ENCODE measurements around the gene SPTBN5.

Gene SPTBN5

GRCh38 chr15:41893422-41894250 lies at the start of gene SPTBN5:
TSS of gene SPTBN5 (minus strand) at chr15:41894053. CDS start at chr15:41893497, 556 bp downstream.
- no peak for DNase-seq (ENCODE audit: low spot score)

- no peak for DNase-seq (ENCODE audit: low spot score)
Measured at GRCh38 chr15:41942886-41943285, 49.0 kb upstream of the SPTBN5 start.

GRCh38 chr15:41941644-41942415 lies 48.0 kb upstream of the SPTBN5 start:
- DNase-seq (ENCODE audit: low spot score): no peak

DNA sequence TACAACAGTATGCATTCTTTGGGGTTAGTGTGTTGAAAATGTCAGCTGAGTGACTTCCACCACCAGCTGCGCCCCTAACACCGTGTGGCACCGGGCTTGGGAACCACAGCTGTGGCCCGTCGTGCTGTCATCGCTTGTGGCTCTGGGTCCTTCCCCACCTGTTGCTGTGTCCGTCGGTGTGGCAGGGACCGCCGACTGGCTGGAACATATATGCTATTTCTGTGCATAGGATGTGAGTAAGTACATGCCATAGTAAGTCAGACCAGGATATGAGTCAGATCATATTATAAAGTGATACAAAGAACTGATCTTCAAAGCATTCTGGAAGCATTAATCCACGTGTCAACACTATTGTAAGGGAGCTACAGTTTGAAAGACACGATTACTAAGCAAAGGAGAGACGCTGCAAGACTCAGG lies 46.6 kb upstream of the SPTBN5 start:
- DNase-seq (ENCODE audit: low spot score): no peak

GRCh38 chr15:41939986-41940385 lies 46.1 kb upstream of the SPTBN5 start:
- no peak for DNase-seq (ENCODE audit: low spot score)

DNA sequence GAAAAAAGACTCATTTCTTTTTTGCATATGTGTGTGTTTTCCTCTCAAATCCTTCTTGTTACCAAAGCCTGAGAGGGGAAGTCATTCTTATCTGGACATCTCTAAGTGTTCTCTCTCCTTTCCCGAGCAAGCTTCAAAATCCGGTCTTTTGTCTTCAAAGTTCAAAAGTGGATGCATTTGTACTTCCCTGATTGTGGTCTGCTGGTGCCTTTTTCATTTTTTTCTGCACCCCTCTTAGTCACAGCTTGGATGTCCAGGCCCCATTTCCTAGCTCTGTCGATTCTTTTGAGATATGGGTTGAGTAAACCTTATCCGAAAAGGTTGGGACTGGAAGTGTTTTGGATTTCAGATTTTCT lies 43.7 kb upstream of the SPTBN5 start:
- DNase-seq (ENCODE audit: low spot score): no peak

DNA sequence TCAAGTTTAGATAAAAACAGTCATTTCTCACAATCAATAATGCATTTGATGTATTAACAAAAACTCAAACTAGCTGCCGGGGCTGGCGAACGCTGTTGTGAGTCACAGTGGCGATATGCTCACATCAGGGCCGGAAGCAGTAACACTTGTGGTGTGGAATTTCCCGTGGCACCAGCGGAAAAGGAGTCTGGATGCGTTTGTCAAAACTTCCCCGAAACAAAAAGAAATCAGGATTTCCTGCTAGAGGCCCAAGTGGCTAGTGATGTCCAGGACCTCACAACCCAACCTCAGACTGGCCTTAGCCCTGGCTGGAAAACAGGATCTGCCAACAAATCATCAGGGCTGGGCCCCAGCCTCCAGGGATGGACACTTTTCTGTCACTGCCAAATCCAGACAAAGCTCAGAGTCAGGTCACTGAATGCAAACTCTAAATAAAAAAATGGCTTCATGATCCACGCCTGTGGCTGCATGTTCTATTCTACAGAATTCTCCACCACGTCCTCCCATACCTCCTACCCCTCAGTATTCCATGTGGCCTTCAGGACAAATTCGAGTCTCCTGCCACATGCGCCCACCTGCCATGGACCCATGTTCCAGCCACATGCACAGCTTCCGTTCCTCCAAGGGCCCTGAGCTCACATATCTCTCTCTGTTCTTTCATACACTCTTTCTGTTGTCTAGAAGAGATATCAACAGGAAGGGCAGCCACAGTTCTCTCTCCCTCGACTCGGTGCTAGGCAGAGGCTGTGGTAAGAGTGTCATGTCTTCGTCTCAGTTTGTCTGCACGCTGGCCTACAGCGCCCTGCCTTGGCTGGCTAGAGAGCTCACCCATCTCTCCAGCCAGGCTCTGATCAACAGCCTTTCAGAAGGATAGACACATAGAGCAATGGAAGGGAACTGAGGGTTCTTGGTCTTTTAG lies 43.1 kb upstream of the SPTBN5 start:
- no peak for DNase-seq (ENCODE audit: low spot score)

DNA sequence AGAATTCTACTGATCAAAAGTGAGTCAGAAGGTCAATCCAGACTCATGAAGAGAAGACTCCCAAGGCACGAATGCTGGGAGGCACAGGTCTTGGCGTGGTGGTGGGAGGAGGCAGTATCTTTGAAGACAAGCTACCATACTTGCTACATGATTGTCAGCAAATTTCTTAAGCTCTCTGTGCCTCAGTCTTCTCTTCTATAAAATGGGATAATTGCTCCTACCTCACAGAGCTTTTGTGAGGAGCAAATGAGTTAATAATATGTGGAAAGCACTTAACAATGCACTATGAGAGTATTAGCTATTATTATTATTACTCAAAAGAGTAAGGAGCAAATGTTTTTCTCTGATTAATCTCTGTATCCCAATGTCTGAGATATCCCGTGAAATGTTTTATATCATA lies 42.3 kb upstream of the SPTBN5 start:
- no peak for DNase-seq (ENCODE audit: low spot score)

DNA sequence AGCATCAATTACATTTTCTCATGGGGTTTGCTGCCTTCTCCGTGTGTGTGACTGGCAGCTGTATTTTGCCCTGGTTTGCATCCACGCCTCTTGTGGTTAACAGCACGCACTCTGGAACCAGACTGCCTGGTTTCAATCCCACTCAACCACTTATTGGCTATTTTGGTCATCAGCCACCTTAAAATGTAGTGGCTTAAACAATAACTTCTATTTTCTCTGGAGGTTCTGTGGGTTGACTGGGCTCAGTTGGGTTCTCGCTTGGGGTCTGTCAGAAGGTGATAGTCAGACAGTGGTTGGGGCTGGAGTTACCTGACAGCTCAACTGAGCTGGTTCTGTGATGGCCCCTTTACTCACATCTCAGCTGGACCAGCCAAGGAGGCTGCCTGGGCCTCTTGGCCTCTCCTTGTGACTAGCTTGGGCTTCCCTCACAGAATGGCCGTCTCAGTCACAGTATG lies 41.7 kb upstream of the SPTBN5 start:
- no peak for DNase-seq (ENCODE audit: low spot score)

- DNase-seq (ENCODE audit: low spot score): no peak
Measured at GRCh38 chr15:41934843-41935242, 41.0 kb upstream of the SPTBN5 start.

- no peak for DNase-seq (ENCODE audit: low spot score)
Measured at GRCh38 chr15:41933771-41934170, 39.9 kb upstream of the SPTBN5 start.

- DNase-seq (ENCODE audit: low spot score): no peak
Measured at GRCh38 chr15:41933326-41933725, 39.5 kb upstream of the SPTBN5 start.

DNA sequence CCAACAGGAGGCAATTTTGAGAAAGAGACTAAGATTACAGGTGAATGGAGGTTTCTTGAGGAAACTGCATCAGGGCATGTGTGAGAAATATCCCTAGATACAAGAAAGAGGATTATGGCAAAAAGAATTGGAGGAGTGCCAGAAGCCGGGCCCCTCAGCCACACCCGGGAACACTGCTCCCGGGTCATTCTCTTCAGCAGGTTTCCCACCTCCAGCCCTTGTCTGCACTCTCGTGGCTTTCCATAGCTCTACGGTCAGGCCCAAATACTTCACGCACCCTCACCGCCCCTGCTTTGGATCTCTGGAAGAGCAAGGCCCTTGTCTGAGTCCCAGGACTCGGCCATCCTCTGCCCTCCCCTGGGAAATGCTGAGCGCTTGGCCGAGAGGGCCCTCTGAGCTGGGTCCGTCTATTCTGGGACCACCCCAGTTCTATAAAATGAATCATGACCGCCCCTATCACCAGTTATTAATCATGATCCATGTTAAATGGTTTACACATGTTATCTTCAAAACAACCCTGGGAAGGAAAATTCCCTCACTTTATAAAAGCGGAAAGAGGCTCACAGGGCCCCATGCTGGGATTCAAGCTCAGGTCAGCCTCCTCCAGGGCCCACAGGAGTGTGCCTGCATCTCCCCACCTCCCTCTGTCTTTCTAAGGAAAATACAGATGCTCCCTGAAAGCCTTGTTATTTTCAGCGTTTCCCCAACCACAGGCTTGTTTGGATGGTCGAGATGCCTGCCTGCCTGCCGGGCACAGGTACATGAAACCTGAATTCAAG lies 38.8 kb upstream of the SPTBN5 start:
- DNase-seq (ENCODE audit: low spot score): no peak

DNA sequence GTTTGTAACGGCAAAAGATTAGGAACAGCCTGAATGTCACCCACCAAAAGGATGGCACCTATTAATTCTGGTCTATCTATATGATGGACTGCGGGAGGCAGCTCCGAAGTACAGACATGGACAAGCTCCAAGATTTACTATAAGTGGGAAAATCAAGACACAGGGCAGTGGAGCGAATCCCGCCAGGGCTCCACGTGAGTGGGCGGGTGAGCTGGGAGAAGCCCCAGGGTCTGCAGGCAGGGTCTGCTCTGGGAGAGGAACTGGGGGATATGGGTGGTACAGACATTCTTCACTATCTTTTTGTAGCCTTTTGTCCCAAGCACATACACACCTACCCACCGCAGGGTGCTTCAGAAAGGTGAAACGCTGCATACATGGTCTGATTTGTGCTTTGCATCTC lies 38.2 kb upstream of the SPTBN5 start:
- DNase-seq (ENCODE audit: low spot score): no peak

DNA sequence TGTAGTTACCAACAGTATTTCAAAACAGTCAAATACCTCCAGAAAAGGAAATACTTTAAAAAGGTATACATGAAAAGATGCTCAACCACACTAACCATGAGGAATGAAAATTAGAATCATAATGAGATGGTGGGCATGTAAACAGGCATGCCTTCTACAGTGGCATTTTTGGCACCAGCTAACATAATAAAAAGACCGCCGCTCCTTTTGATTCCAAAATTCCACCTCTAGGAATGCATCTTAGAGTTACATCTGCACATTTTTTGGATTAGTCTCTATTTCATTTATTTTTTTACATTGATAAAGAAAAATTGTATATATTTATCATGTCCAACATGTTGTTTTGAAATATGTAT lies 37.0 kb upstream of the SPTBN5 start:
- no peak for DNase-seq (ENCODE audit: low spot score)

DNA sequence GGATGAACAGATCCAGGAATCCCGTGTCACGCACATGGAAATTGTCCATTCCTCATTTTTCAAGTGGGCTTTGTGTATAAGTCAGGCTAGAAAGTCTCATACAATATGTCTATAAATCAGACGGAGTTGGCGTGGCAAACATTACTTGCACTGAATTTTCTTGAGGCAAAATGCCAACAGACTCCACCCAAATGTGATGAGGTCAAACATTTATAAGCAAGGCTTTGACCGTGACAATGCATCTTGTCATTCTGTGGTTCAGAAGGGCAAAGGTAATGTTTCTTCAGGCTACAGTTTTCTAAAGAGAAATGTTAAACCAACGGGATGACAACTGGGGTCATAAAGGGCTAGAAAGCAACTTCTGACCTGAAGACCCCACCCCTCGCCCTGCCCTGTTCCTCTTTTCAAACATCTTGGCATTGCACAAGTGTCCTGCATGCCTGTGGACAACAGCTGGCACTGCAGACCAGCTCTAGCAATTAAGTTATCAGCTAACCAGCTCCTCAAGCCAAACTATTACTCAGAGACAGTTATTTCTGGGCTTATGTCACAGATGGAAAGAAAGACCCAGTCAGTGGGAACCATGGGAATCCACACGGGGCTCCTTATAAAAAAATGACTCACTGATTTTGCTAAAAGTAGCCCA lies 36.5 kb upstream of the SPTBN5 start:
- no peak for DNase-seq (ENCODE audit: low spot score)

DNA sequence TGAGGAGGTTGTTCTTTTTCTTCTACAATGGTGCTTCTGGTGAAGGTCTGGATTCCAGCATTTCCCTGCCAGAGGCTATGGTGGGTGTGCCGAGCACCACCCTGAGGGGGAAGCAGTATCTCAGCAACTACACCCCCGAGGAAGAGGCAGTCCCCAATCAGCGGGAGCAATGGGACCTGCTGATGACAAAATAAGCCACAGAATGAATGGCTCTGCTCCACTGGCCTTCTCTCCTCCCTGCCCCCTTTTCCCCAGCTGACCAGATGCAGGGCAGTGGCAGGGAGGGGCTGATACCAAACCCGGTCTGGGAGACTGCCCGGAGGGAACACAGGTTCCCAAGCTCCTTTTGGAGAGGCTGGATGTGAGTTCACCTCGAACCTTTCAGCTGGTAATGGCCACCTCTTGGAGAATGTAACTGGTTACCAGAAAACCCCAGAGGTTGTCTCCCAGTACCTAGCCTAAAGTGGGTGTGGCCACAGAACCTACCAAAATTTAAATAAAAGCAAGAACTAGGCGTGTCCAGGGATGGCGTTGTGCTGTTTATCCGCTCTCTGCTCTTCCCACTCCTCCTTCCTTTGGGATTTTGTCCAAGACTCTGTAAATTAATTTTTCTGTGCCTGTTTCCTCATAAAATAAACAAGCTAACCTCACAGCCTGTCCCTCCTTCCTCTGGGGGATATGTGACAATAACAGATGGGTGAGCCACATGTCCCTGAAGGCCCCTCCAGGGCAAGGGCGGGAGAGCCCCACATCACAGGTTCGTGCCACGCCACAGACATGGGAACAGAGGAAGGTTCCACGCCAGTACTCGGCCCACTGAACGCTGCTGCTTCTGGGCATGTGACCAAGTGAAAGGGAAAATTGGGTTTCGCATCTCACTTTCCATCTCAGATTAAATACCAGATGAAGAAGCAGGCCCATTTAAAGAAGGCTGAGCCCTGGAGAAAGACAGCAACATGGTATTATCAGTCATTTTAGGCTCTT lies 35.1 kb upstream of the SPTBN5 start:
- DNase-seq (ENCODE audit: low spot score): no peak

GRCh38 chr15:41928100-41928499 lies 34.2 kb upstream of the SPTBN5 start:
- no peak for DNase-seq (ENCODE audit: low spot score)

DNA sequence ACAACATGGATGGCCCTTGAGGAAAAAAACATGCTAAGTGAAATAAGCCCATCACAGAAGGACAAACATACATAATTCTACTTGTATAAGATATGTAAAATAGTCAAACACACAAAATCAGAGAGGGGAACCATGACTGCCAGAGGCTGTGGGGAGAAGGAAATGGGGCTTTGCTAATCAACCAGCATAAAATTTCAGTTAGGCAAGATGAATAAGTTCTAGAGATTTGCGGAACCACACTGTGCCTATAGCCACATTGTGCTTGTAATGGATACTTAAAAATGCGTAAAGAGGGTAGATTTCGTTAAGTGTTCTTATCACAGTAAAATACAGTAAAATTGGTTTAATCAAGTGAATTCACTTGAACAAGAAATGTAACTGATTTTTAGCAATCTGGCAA lies 33.7 kb upstream of the SPTBN5 start:
- DNase-seq (ENCODE audit: low spot score): no peak
